HEK293 (cell line): Measurements from ENCODE around the gene SLIT1.

Experiments
- CTCF ChIA-PET: fragments of 350-600 bp; formaldehyde crosslinking; extraction: SDS; loops from one replicate; lab custom pipeline; 2021; ENCODE audit warnings: antibody characterized with exemption; lab: Yijun Ruan, JAX
- POLR2A ChIA-PET: fragments of 300-600 bp; formaldehyde crosslinking; extraction: SDS; loops from one replicate; lab custom pipeline; 2020; ENCODE audit warnings: antibody characterized with exemption, inconsistent platforms; lab: Yijun Ruan, JAX
- H3K27ac ChIP-seq: fragments of 200-500 bp; sonication (Bioruptor generic); 2 replicates; pipeline ENCODE4 v1.5.1; 2014; ENCODE audit warnings: low read depth, low read length, control low read depth, inconsistent platforms; ENCODE audit errors: extremely low read depth
- H3K36me3 ChIP-seq, 2 experiments: fragments of 200-500 bp in 1 of 2; sonication (Bioruptor generic) in 1 of 2; 1 replicate in 1 of 2; 2 replicates in 1 of 2; pipeline ENCODE4 v1.5.1; 2014 to 2017; ENCODE audit warnings: inconsistent platforms in 2 of 2, low read length in 2 of 2; ENCODE audit not compliant: control insufficient read depth in 2 of 2, insufficient read depth in 1 of 2
- H3K4me1 ChIP-seq: fragments of 200-500 bp; sonication (Bioruptor generic); 2 replicates; pipeline ENCODE4 v1.5.1; 2014; ENCODE audit warnings: mild to moderate bottlenecking, low read length, inconsistent platforms; ENCODE audit not compliant: control insufficient read depth, insufficient read depth
- H3K4me3 ChIP-seq: 2 replicates; pipeline ENCODE4 v1.5.1; 2011; ENCODE audit warnings: low read depth, mild to moderate bottlenecking, control low read depth, low read length, moderate library complexity
- H3K9me3 ChIP-seq: fragments of 200-500 bp; sonication (Bioruptor generic); 2 replicates; pipeline ENCODE4 v1.5.1; 2014; ENCODE audit warnings: low read depth, low read length, inconsistent platforms; ENCODE audit not compliant: control insufficient read depth, insufficient read depth
- GLIS1 ChIP-seq: fragments of 450-650 bp; formaldehyde crosslinking; IDR thresholded peaks from 2 replicates; pipeline ENCODE4 v1.5.1; 2016; ENCODE audit warnings: missing biosample characterization, missing genetic modification characterization
- KLF7 ChIP-seq: fragments of 450-650 bp; formaldehyde crosslinking; IDR thresholded peaks from 2 replicates; pipeline ENCODE4 v1.5.1; 2016; ENCODE audit warnings: missing biosample characterization, missing genetic modification characterization, borderline replicate concordance
- OSR2 ChIP-seq: fragments of 450-650 bp; formaldehyde crosslinking; IDR thresholded peaks from 2 replicates; pipeline ENCODE4 v1.5.1; 2016; ENCODE audit warnings: missing biosample characterization, missing genetic modification characterization
- YY2 ChIP-seq: fragments of 450-650 bp; formaldehyde crosslinking; IDR thresholded peaks from 2 replicates; pipeline ENCODE4 v1.5.1; 2016; ENCODE audit warnings: missing biosample characterization, missing genetic modification characterization
- ZNF10 ChIP-seq: fragments of 450-650 bp; formaldehyde crosslinking; IDR thresholded peaks from 2 replicates; pipeline ENCODE4 v1.5.1; 2017; ENCODE audit warnings: missing biosample characterization, missing genetic modification characterization
- ZNF2 ChIP-seq: fragments of 450-650 bp; formaldehyde crosslinking; IDR thresholded peaks from 2 replicates; pipeline ENCODE4 v1.5.1; 2016; ENCODE audit warnings: missing biosample characterization, missing genetic modification characterization
- ZNF211 ChIP-seq: fragments of 450-650 bp; formaldehyde crosslinking; IDR thresholded peaks from 2 replicates; pipeline ENCODE4 v1.5.1; 2016; ENCODE audit warnings: low read depth, missing biosample characterization, missing genetic modification characterization
- ZNF248 ChIP-seq: fragments of 450-650 bp; formaldehyde crosslinking; IDR thresholded peaks from 2 replicates; pipeline ENCODE4 v1.5.1; 2017; ENCODE audit warnings: missing biosample characterization, missing genetic modification characterization
- ZNF391 ChIP-seq: fragments of 450-650 bp; formaldehyde crosslinking; IDR thresholded peaks from 2 replicates; pipeline ENCODE4 v1.5.1; 2016; ENCODE audit warnings: low read depth, missing biosample characterization, missing genetic modification characterization, borderline replicate concordance
- ZNF394 ChIP-seq: fragments of 450-650 bp; formaldehyde crosslinking; IDR thresholded peaks from 2 replicates; pipeline ENCODE4 v1.5.1; 2016; ENCODE audit warnings: missing biosample characterization, missing genetic modification characterization, mild to moderate bottlenecking, moderate library complexity, borderline replicate concordance
- ZNF621 ChIP-seq: fragments of 450-650 bp; formaldehyde crosslinking; IDR thresholded peaks from 2 replicates; pipeline ENCODE4 v1.5.1; 2017; ENCODE audit warnings: missing biosample characterization, missing genetic modification characterization
- ZNF701 ChIP-seq: fragments of 450-650 bp; formaldehyde crosslinking; IDR thresholded peaks from 2 replicates; pipeline ENCODE4 v1.5.1; 2016; ENCODE audit warnings: missing biosample characterization, missing genetic modification characterization
- ZNF785 ChIP-seq: fragments of 450-650 bp; formaldehyde crosslinking; IDR thresholded peaks from 2 replicates; pipeline ENCODE4 v1.5.1; 2016; ENCODE audit warnings: missing biosample characterization, missing genetic modification characterization
- ZNF837 ChIP-seq: fragments of 450-650 bp; formaldehyde crosslinking; IDR thresholded peaks from 2 replicates; pipeline ENCODE4 v1.5.1; 2016; ENCODE audit warnings: missing biosample characterization, missing genetic modification characterization
- TF ChIP-seq, protein P1 (sequence below): fragments of 450-650 bp; formaldehyde crosslinking; IDR thresholded peaks from 2 replicates; pipeline ENCODE4 v1.5.1; 2016; ENCODE audit warnings: missing biosample characterization, missing genetic modification characterization
- TF ChIP-seq, protein P2 (sequence below): fragments of 450-650 bp; formaldehyde crosslinking; IDR thresholded peaks from 2 replicates; pipeline ENCODE4 v1.5.1; 2016; ENCODE audit warnings: missing biosample characterization, missing genetic modification characterization
- TF ChIP-seq, protein P3 (sequence below): sonication (generic); formaldehyde crosslinking; IDR thresholded peaks from 2 replicates; pipeline ENCODE4 v1.8.1; 2022; ENCODE audit warnings: mild to moderate bottlenecking, moderate library complexity, missing genetic modification reagents
- TF ChIP-seq, protein P4 (sequence below): fragments of 450-650 bp; formaldehyde crosslinking; IDR thresholded peaks from 2 replicates; pipeline ENCODE4 v1.5.1; 2016; ENCODE audit warnings: missing biosample characterization, missing genetic modification characterization, low read depth
- TF ChIP-seq, protein P5 (sequence below): fragments of 450-650 bp; formaldehyde crosslinking; IDR thresholded peaks from 2 replicates; pipeline ENCODE4 v1.5.1; 2016; ENCODE audit warnings: missing biosample characterization, missing genetic modification characterization
- TF ChIP-seq, protein P6 (sequence below): fragments of 450-650 bp; formaldehyde crosslinking; IDR thresholded peaks from 2 replicates; pipeline ENCODE4 v1.5.1; 2016; ENCODE audit warnings: missing biosample characterization, missing genetic modification characterization

SLIT1 gene

DNA sequence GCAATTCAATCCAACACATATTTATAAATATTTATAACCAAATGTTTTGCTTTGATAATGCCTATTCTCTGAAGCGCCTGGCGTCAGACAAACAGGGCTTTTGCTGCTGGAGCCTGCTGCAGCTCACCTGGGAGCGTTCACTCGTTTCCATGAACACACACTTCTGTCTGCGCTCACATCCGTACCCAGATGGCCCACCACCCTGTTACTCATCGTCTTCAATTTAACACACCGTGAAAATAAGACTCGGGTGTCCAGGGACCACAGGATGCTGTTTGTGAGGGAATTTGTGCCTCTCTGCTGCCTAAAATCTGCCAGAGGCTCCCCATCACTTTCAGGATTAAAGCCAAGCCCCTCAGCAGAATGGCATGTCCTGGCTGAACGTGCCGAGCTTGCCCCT lies 74.1 kb downstream of the SLIT1 start (continued):
- TF ChIP-seq, protein P1, sequence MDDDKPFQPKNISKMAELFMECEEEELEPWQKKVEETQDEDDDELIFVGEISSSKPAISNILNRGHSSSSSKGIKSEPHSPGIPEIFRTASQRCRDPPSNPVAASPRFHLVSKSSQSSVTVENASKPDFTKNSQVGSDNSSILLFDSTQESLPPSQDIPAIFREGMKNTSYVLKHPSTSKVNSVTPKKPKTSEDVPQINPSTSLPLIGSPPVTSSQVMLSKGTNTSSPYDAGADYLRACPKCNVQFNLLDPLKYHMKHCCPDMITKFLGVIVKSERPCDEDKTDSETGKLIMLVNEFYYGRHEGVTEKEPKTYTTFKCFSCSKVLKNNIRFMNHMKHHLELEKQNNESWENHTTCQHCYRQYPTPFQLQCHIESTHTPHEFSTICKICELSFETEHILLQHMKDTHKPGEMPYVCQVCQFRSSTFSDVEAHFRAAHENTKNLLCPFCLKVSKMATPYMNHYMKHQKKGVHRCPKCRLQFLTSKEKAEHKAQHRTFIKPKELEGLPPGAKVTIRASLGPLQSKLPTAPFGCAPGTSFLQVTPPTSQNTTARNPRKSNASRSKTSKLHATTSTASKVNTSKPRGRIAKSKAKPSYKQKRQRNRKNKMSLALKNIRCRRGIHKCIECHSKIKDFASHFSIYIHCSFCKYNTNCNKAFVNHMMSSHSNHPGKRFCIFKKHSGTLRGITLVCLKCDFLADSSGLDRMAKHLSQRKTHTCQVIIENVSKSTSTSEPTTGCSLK (tag by site-specific recombination) = no peak
- TF ChIP-seq ZNF10 (tag by site-specific recombination) = no peak
- TF ChIP-seq, protein P2, sequence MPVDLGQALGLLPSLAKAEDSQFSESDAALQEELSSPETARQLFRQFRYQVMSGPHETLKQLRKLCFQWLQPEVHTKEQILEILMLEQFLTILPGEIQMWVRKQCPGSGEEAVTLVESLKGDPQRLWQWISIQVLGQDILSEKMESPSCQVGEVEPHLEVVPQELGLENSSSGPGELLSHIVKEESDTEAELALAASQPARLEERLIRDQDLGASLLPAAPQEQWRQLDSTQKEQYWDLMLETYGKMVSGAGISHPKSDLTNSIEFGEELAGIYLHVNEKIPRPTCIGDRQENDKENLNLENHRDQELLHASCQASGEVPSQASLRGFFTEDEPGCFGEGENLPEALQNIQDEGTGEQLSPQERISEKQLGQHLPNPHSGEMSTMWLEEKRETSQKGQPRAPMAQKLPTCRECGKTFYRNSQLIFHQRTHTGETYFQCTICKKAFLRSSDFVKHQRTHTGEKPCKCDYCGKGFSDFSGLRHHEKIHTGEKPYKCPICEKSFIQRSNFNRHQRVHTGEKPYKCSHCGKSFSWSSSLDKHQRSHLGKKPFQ (tag by site-specific recombination) = no peak

DNA sequence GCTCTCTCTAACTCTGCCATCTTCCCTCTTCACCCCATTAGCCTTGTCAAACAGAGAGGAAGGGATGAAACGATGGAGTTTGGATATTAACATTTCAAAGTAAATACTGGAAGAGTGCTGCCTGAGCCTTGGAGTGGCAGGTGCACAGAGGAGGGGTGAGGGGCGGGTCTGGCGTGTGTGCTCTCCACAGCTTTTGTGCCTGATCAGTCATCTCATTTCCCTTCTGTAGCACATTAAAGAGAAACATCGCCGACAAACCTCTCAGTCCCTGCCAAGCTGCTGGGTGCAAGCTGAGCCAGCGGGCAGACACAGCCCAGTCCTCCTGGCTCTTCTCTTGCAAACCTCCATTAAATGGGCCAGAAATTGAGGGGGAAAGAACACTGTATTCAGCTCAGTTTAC lies 76.2 kb downstream of the SLIT1 start:
- no peak overlapping the region for H3K27ac ChIP-seq

More for the DNA sequence above, 76.2 kb downstream of the SLIT1 start:
- POLR2A ChIA-PET = no interaction called here
- CTCF ChIA-PET = interaction anchor here (0.7 kb wide), 1 partner anchor 72 kb away, joined by 3 read pairs; no protein-coding TSS in a partner anchor
- Histone ChIP-seq H3K4me3 (no peak overlapping the region), H3K4me1 (no peaks in the 10 kb centered on the region), H3K36me3 (no peaks in the 10 kb centered on the region)
- TF ChIP-seq ZNF837 (tag by site-specific recombination) = no peak
- TF ChIP-seq, protein P3, sequence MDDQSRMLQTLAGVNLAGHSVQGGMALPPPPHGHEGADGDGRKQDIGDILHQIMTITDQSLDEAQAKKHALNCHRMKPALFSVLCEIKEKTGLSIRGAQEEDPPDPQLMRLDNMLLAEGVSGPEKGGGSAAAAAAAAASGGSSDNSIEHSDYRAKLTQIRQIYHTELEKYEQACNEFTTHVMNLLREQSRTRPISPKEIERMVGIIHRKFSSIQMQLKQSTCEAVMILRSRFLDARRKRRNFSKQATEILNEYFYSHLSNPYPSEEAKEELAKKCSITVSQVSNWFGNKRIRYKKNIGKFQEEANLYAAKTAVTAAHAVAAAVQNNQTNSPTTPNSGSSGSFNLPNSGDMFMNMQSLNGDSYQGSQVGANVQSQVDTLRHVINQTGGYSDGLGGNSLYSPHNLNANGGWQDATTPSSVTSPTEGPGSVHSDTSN (CRISPR knock-in tag) = no peak
- TF ChIP-seq ZNF621 (tag by site-specific recombination) = no peak
- TF ChIP-seq ZNF248 = no peak
- no peak for TF ChIP-seq ZNF391
- TF ChIP-seq ZNF785 (tag by site-specific recombination) = no peak
- TF ChIP-seq, protein P4, sequence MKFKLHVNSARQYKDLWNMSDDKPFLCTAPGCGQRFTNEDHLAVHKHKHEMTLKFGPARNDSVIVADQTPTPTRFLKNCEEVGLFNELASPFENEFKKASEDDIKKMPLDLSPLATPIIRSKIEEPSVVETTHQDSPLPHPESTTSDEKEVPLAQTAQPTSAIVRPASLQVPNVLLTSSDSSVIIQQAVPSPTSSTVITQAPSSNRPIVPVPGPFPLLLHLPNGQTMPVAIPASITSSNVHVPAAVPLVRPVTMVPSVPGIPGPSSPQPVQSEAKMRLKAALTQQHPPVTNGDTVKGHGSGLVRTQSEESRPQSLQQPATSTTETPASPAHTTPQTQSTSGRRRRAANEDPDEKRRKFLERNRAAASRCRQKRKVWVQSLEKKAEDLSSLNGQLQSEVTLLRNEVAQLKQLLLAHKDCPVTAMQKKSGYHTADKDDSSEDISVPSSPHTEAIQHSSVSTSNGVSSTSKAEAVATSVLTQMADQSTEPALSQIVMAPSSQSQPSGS = no peak
- TF ChIP-seq, protein P5, sequence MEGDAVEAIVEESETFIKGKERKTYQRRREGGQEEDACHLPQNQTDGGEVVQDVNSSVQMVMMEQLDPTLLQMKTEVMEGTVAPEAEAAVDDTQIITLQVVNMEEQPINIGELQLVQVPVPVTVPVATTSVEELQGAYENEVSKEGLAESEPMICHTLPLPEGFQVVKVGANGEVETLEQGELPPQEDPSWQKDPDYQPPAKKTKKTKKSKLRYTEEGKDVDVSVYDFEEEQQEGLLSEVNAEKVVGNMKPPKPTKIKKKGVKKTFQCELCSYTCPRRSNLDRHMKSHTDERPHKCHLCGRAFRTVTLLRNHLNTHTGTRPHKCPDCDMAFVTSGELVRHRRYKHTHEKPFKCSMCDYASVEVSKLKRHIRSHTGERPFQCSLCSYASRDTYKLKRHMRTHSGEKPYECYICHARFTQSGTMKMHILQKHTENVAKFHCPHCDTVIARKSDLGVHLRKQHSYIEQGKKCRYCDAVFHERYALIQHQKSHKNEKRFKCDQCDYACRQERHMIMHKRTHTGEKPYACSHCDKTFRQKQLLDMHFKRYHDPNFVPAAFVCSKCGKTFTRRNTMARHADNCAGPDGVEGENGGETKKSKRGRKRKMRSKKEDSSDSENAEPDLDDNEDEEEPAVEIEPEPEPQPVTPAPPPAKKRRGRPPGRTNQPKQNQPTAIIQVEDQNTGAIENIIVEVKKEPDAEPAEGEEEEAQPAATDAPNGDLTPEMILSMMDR (tag by site-specific recombination) = no peak
- TF ChIP-seq, protein P6, sequence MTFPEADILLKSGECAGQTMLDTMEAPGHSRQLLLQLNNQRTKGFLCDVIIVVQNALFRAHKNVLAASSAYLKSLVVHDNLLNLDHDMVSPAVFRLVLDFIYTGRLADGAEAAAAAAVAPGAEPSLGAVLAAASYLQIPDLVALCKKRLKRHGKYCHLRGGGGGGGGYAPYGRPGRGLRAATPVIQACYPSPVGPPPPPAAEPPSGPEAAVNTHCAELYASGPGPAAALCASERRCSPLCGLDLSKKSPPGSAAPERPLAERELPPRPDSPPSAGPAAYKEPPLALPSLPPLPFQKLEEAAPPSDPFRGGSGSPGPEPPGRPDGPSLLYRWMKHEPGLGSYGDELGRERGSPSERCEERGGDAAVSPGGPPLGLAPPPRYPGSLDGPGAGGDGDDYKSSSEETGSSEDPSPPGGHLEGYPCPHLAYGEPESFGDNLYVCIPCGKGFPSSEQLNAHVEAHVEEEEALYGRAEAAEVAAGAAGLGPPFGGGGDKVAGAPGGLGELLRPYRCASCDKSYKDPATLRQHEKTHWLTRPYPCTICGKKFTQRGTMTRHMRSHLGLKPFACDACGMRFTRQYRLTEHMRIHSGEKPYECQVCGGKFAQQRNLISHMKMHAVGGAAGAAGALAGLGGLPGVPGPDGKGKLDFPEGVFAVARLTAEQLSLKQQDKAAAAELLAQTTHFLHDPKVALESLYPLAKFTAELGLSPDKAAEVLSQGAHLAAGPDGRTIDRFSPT (tag by site-specific recombination) = no peak
- TF ChIP-seq ZNF211 = no peak
- no peak for TF ChIP-seq OSR2 (tag by site-specific recombination)
- TF ChIP-seq ZNF701 (tag by site-specific recombination) = no peak
- TF ChIP-seq ZNF394 (tag by site-specific recombination) = no peak
- TF ChIP-seq YY2 (tag by site-specific recombination) = no peak
- TF ChIP-seq ZNF2 (tag by site-specific recombination) = no peak
- TF ChIP-seq GLIS1 (tag by site-specific recombination) = no peak
- TF ChIP-seq KLF7 (tag by site-specific recombination) = no peak
- TF ChIP-seq, all 188 proteins: peak for 0
- H3K9me3 ChIP-seq = no peaks in the 10 kb centered on the region
